ENCODE data around the gene FKBP2.

FKBP2 gene

GRCh38 chr11:64219755-64220154 is 21.1 kb upstream of the FKBP2 start:
- no peak for DNase-seq

- no peak for DNase-seq
These were observed 20.6 kb upstream of the FKBP2 start for GRCh38 chr11:64220271-64220670.

- DNase-seq: no peak
These were observed 20.1 kb upstream of the FKBP2 start for GRCh38 chr11:64220798-64221197.

DNA sequence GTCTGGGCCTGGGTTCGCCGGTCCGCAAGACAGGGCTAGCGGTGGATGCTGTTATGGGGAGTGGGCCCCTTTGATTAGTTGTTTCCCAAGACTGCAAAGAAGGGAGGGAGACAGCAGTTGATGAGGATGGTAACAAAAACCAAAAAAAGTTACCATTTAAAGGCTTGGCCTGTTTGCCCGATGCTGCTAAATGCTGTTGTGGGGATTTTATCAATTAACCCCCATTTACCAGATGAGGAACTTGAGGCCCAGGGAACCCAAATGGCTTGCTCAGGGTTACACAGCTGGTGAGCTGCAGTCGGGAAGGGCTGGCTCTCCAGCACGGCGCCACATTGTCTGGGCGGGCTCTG is 18.3 kb upstream of the FKBP2 start:
- DNase-seq: no peak

GRCh38 chr11:64223001-64223651 is 17.8 kb upstream of the FKBP2 start:
- DNase-seq: no peak

DNA sequence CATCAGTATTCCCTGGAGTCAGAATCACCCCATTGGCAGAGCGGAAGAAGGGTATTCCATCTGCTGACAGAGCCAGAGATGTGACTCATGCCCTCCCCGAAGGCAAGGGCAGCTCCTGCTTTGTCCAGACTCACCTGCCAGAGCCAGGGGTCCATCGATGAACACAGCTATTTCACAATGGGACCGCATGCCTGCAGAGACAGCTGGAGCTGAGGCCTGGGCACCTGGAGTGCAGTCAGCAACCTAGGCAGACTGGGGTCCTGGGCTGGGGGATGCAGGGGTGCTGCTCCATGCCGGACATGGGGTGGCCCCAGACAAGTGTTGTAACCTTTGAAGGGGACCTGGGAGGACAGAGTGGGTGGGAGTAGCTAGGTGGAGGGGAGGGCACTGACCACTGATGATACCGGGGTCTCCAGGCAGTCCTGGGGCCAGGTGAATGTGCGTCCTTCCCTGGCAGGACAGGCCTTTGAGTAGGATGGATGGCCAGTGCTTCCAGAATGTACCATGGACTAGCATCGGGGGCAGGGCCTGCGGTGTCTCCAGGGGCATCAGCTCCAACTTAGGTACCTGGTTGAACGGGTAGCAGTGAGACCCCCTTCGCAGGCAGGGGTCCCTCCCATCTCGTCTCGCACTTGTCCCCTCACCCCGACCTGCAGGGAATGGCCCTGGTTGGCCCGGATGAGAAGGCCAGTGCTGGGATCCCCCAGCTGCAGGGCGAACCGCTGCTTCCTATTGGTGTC is 16.6 kb upstream of the FKBP2 start:
- no peak for DNase-seq

DNA sequence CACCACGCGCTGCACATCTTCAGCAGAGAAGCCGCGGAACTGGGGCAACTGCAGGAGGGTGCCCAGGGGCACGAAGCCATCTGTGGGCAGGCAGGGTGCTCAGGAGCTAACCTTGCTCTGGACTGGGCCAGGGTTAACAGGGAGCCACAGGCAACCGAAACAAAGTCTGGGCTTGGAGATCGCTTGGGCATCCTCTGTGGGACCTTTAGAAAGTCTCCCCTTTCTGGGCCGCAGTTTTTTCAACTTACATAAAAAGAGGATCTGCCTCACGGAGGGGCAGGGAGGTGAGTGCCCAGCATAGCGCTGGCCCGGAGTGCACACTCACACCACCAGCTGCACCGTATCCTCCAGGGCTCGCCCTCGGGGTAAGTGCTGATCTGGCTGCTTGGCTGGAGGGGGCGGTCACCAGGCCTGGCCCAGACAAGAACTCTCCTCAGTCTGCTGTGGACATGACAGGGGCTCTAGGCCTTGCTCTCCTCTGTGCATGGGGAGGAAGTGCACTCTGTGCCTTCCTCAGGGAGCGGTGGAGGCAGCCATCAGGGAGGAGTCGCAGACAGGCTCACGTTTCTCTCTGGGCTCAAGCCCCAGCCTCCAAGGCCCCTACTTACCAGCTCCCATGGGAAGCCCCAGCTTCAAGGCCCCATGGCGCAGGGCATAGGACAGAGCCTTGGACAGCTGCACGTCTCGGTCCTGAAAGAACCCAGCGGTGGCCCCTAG is 15.8 kb upstream of the FKBP2 start:
- DNase-seq: no peak

- peak; percentile 92 for DNase-seq
These were observed 15.0 kb upstream of the FKBP2 start, which contains the start of the genes NUDT22 and TRPT1 for GRCh38 chr11:64225608-64226506. NUDT22 (plus strand) TSS chr11:64226274; CDS start chr11:64226653, 379 bp downstream. TRPT1 (minus strand) TSS chr11:64226186; CDS start chr11:64225860, 326 bp downstream.

- DNase-seq: peak; percentile 73
These were observed 14.3 kb upstream of the FKBP2 start for GRCh38 chr11:64226507-64227051.

DNA sequence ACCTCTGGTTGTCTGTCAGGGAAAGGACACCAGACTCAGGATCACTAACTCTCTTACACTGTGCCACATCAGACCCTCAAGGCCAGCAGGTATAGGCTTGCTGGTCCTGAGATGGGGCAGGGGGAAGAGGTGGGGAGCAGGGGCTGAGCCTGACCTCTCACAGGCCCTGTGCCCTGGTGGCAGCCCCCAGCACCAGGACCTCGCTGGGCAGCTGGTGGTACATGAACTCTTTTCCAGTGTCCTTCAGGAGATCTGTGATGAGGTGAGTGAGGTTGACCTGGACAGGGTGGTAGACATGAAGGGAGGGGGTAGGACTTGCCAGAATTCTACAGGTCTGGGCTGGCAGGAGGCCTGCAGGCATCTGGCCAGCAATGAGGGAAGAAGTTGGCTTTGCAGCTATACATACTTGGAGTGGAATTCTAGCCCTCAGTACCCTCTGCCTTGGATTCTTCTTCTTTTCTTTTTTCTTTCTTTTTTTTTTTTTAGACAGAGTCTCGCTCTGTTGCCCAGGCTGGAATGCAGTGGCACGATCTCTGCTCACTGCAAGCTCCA is 13.4 kb upstream of the FKBP2 start:
- DNase-seq: no peak

DNA sequence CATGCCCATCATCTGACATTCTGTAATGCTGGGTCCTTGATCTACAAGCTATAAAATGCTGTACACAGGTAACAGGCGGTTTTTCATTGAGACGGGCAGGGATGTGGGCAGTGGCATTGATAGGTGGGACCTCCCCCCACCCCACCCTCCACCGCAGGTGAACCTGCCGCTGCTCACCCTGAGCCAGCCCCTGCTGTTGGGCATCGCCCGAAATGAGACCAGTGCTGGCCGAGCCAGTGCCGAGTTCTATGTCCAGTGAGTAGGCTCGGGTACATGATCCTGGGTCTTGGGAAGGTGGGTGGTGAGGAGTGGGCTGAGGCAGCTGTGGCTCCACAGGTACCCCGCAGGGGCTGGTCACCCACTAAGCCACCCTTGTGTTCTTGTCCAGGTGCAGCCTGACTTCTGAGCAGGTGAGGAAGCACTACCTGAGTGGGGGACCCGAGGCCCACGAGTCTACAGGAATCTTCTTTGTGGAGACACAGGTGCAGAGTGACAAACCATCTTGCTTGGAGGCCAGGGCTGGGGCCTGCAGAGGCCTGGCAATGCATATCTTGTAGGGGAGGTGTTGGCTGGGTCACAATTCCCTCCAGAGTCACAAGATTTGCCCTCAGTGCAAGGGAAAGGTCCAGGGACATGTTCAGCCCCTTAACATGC is 11.7 kb upstream of the FKBP2 start:
- DNase-seq: no peak

- DNase-seq: no peak
These were observed 11.1 kb upstream of the FKBP2 start for GRCh38 chr11:64229744-64230170.

GRCh38 chr11:64230171-64230984 is 10.5 kb upstream of the FKBP2 start, which contains the start of gene DNAJC4:
DNAJC4 (plus strand) TSS chr11:64230548; CDS start chr11:64230855, 307 bp downstream.
- peak; percentile 90 for DNase-seq

DNA sequence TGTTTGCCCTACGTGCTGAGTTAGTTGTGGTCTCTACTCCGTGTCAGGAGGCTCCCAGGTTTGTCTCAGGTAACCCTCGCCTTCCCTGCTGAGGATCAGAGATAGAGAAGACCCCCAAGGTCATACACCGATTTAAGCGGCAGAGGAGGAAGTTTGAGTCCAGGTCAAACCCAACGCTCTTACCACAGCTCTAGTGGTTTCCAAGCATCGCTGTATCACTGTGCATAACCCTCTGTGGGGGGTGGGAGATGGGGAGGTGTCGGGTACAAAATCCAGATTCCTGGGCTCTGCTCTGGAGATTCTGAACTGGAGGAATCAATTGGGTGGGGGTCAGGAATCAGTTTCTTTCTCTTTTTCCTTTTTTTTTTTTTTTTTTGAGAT is 9.9 kb upstream of the FKBP2 start:
- no peak for DNase-seq

- no peak for DNase-seq
These were observed 9.3 kb upstream of the FKBP2 start for GRCh38 chr11:64231546-64231945.

DNA sequence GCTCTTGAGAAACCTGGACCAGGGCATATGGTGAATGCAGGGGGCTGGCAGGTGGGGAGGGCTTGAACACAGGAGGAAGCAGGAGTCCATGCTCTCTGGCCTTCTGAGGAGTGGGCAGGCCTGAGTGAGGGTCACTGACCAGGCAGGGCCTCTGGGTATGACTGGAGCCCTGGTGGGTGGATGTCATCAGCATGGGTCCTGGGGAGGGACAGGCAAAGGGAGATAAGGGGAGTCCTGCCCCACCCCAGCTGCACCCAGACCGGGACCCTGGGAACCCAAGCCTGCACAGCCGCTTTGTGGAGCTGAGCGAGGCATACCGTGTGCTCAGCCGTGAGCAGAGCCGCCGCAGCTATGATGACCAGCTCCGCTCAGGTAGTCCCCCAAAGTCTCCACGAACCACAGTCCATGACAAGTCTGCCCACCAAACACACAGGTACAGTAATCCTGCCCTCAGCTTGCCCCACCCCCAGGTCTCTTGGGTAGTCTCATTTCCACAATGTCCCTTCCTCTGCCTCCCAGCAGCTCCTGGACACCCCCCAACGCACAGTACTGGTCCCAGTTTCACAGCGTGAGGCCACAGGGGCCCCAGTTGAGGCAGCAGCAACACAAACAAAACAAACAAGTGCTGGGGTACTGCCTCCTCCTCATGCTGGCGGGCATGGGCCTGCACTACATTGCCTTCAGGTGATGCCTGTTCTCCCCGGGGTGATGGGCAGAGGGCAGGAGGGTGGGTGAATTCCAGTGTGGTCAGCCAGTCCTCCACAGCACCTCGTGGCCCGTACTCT is 8.5 kb upstream of the FKBP2 start:
- DNase-seq: no peak

DNA sequence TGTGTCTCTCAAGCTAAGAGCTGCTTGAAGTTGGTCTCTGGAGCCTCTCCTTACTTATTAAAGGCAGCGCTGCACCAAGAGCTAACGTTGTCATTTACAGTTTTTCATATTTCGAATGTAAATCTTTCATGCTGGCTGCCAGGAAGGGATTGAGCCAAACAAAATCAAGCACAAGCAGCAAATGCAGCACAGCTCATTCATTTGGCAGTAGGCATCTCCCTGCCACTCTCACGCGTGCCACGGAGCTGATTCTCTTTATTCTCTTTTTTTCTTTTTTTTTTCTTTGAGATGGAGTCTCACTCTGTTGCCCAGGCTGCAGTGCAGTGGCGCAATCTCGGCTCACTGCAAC is 8.0 kb upstream of the FKBP2 start:
- DNase-seq: no peak

- DNase-seq: peak; percentile 73
These were observed 6.8 kb upstream of the FKBP2 start, which contains the start of gene VEGFB for GRCh38 chr11:64233913-64234586. VEGFB (plus strand) TSS chr11:64234584; CDS start chr11:64234834, 250 bp downstream.
